CD4-positive, alpha-beta T cell (primary cell): Measurements from ENCODE around the gene MYL12B. TPM values are rescaled to one million over a fixed set of nuclear protein-coding genes. Genes with fewer than 3 reads are reported as not detected.

ENCODE experiments used
- ATAC-seq: fragments of 200-7000 bp; cut with Tn5 transposase; one replicate; pipeline ENCODE4 v1.10.0; 2022; ENCODE audit warnings: mild to moderate bottlenecking; ENCODE audit not compliant: poor library complexity
- CTCF ChIA-PET: fragments of 350-600 bp; sonication (Branson Sonifier 250); formaldehyde crosslinking; loops from one replicate; lab custom pipeline; 2021; ENCODE audit warnings: antibody characterized with exemption, inconsistent platforms; lab: Charles Lee
- POLR2A ChIA-PET: fragments of 350-600 bp; sonication (Branson Sonifier 250); formaldehyde crosslinking; loops from one replicate; lab custom pipeline; 2021; ENCODE audit warnings: antibody characterized with exemption, inconsistent platforms; lab: Charles Lee
- DNase-seq, 14 experiments: peaks; one replicate each; pipeline ENCODE4 v3.0.0-alpha.2; 2013 to 2020; ENCODE audit warnings: mixed read lengths in 2 of 14
- H3K27ac ChIP-seq, 2 donors: one replicate each; pipeline versions ENCODE4 v1.5.1 to v1.7.0; 2013; ENCODE audit warnings: low read length in 2 of 2, low read depth in 1 of 2, mild to moderate bottlenecking in 1 of 2
- H3K27me3 ChIP-seq, 2 experiments: 1 replicate in 1 of 2; 2 replicates in 1 of 2; pipeline versions ENCODE4 v1.6.1 to v1.7.0; 2013; ENCODE audit warnings: low read length in 2 of 2, control low read depth in 1 of 2, mild to moderate bottlenecking in 1 of 2, moderate library complexity in 1 of 2; ENCODE audit not compliant: insufficient read depth in 2 of 2, control insufficient read depth in 1 of 2
- H3K36me3 ChIP-seq: one replicate; pipeline ENCODE4 v1.6.1; 2013; ENCODE audit warnings: low read length, control low read depth; ENCODE audit not compliant: insufficient read depth
- H3K4me1 ChIP-seq: one replicate; pipeline ENCODE4 v1.6.1; 2013; ENCODE audit warnings: low read length, control low read depth; ENCODE audit not compliant: insufficient read depth
- H3K4me3 ChIP-seq: one replicate; pipeline ENCODE4 v1.5.1; 2013; ENCODE audit warnings: mild to moderate bottlenecking, low read length, moderate library complexity
- H3K9me3 ChIP-seq, 2 experiments: 1 replicate in 1 of 2; 2 replicates in 1 of 2; pipeline versions ENCODE4 v1.6.1 to v1.7.0; 2013; ENCODE audit warnings: low read length in 2 of 2, mild to moderate bottlenecking in 2 of 2, control low read depth in 1 of 2, moderate library complexity in 1 of 2; ENCODE audit not compliant: control insufficient read depth in 1 of 2, insufficient read depth in 1 of 2
- H3K27ac Mint-ChIP-seq: one replicate; pipeline ENCODE4 v1.8.0; 2020; ENCODE audit warnings: mixed read lengths
- H3K27me3 Mint-ChIP-seq: one replicate; pipeline ENCODE4 v1.8.0; 2021; ENCODE audit warnings: mixed read lengths
- H3K36me3 Mint-ChIP-seq: one replicate; pipeline ENCODE4 v1.8.0; 2021; ENCODE audit warnings: low read depth, mixed read lengths
- H3K4me1 Mint-ChIP-seq: one replicate; pipeline ENCODE4 v1.8.0; 2021; ENCODE audit warnings: low read depth, mixed read lengths
- H3K4me3 Mint-ChIP-seq: one replicate; pipeline ENCODE4 v1.8.0; 2020; ENCODE audit warnings: mild to moderate bottlenecking, mixed read lengths
- H3K9me3 Mint-ChIP-seq: one replicate; pipeline ENCODE4 v1.8.0; 2020; ENCODE audit warnings: mixed read lengths
- CTCF ChIP-seq: fragments of 200-600 bp; IDR thresholded peaks from one replicate; pipeline ENCODE4 v1.8.0; 2022; ENCODE audit warnings: antibody characterized with exemption, mild to moderate bottlenecking
- intact Hi-C, 2 experiments: fragments of 100-400 bp; cut with DNase I in 1 of 2; cut with micrococcal nuclease in 1 of 2; formaldehyde crosslinking; loops; one replicate each; pipeline versions ENCODE4 v1.15.1 to v1.9.0; 2023 to 2025; cut with DNase I, micrococcal nuclease
- total RNA-seq, 174 experiments: library from RNA in 2 of 174; stranded (reverse) in 2 of 174; gene quantifications; one replicate each; pipeline ENCODE4 v1.2.3 and lab custom pipeline; 2021 to 2026

Gene MYL12B
- total RNA-seq, 2 experiments from 2014 or later: 128 to 133 TPM

GRCh38 chr18:3245185-3245564 is 16.8 kb upstream of the MYL12B start:
- no peak for DNase-seq
- H3K4me1 ChIP-seq: peaks cover 32% of the 10 kb centered on the region
- H3K36me3 ChIP-seq: peaks cover 10% of the 10 kb centered on the region
- TF ChIP-seq CTCF: no peak
- CTCF ChIA-PET: interaction anchor here (0.9 to 2.8 kb wide), 15 partner anchors 11 to 421 kb away, joined by 3 to 24 read pairs (median 5); no protein-coding TSS in a partner anchor
- no peaks in the 10 kb centered on the region for H3K27me3 Mint-ChIP-seq
- H3K9me3 ChIP-seq: peaks cover 0 to 12% of the 10 kb centered on the region in 2 experiments
- peak overlapping the region; percentile 84 for H3K4me3 ChIP-seq
- H3K4me1 Mint-ChIP-seq: peaks cover 22% of the 10 kb centered on the region
- H3K9me3 Mint-ChIP-seq: no peaks in the 10 kb centered on the region
- H3K4me3 Mint-ChIP-seq: peak overlapping the region; percentile 75
- H3K27me3 ChIP-seq: no peaks in the 10 kb centered on the region
- H3K36me3 Mint-ChIP-seq: peaks cover 42% of the 10 kb centered on the region
- ATAC-seq: no peak
- POLR2A ChIA-PET: interaction anchor here (0.7 to 9.2 kb wide), 11 partner anchors 11 to 349 kb away, joined by 3 to 286 read pairs (median 4); partner anchors contain the start of genes MYL12B and TGIF1
- intact Hi-C loops: loop anchor here (2.0 to 10.0 kb wide), 4 partner anchors 183 to 670 kb away; partner anchors contain the start of genes METTL4 (in 1 of the 2) and NDC80 (in 1 of the 2)
- H3K27ac Mint-ChIP-seq: peak overlapping the region; percentile 100
- H3K27ac ChIP-seq: no peak overlapping the region

- Histone ChIP-seq H3K27ac (peak overlapping the region; percentile 84 to 92), H3K9me3 (peaks cover 0 to 12% of the 10 kb centered on the region in 2 experiments), H3K27me3 (no peaks in the 10 kb centered on the region), H3K36me3 (peaks cover 14% of the 10 kb centered on the region), H3K4me1 (peaks cover 32% of the 10 kb centered on the region), H3K4me3 (peak overlapping the region; percentile 84)
- Mint-ChIP-seq H3K9me3 (no peaks in the 10 kb centered on the region), H3K27ac (peak overlapping the region; percentile 100), H3K4me3 (peak overlapping the region; percentile 93), H3K36me3 (peaks cover 40% of the 10 kb centered on the region), H3K27me3 (no peaks in the 10 kb centered on the region), H3K4me1 (peaks cover 29% of the 10 kb centered on the region)
- TF ChIP-seq CTCF: peak; percentile 72
- ChIA-PET POLR2A (interaction anchor here (0.5 to 9.2 kb wide), 27 partner anchors 10 to 657 kb away, joined by 3 to 286 read pairs (median 4); partner anchors contain the start of genes LPIN2, MYL12B and TGIF1), CTCF (interaction anchor here (0.6 to 2.8 kb wide), 45 partner anchors 9 to 673 kb away, joined by 3 to 24 read pairs (median 4); partner anchors contain the start of gene LPIN2)
- intact Hi-C loops: loop anchor here (1.0 to 10.0 kb wide), 9 partner anchors 95 to 671 kb away; partner anchors contain the start of genes LPIN2 (in 1 of the 2), METTL4 (in 1 of the 2) and NDC80 (in 1 of the 2)
- ATAC-seq (peak; percentile 57), DNase-seq (peak; percentile 57 to 89 (median 70))
Observed at GRCh38 chr18:3245853-3246634, 15.9 kb upstream of the MYL12B start.

- Mint-ChIP-seq H3K9me3 (no peaks in the 10 kb centered on the region), H3K4me3 (peak overlapping the region; percentile 93), H3K27me3 (no peaks in the 10 kb centered on the region), H3K4me1 (peaks cover 34% of the 10 kb centered on the region), H3K36me3 (peaks cover 46% of the 10 kb centered on the region), H3K27ac (peak overlapping the region; percentile 100)
- ATAC-seq: no peak
- Histone ChIP-seq H3K36me3 (peaks cover 17% of the 10 kb centered on the region), H3K4me3 (peak overlapping the region; percentile 84), H3K9me3 (peaks cover 0 to 5% of the 10 kb centered on the region in 2 experiments), H3K4me1 (peaks cover 32% of the 10 kb centered on the region), H3K27me3 (no peaks in the 10 kb centered on the region), H3K27ac (peak overlapping the region; percentile 84 to 92)
- DNase-seq: peak in 1 of 14 experiments; percentile 17
- no peak for TF ChIP-seq CTCF
- CTCF ChIA-PET: interaction anchor here (0.6 to 3.2 kb wide), 44 partner anchors 9 to 673 kb away, joined by 3 to 24 read pairs (median 4); partner anchors contain the start of gene LPIN2
- POLR2A ChIA-PET: interaction anchor here (0.5 to 9.2 kb wide), 39 partner anchors 9 to 657 kb away, joined by 3 to 286 read pairs (median 5); partner anchors contain the start of genes LPIN2, MYL12B, SMCHD1 and TGIF1
- intact Hi-C loops: loop anchor here (1.0 to 10.0 kb wide), 9 partner anchors 15 to 672 kb away; partner anchors contain the start of genes LPIN2 (in 1 of the 2), METTL4 (in 1 of the 2), MYL12B (in 1 of the 2) and NDC80 (in 1 of the 2)
Observed at GRCh38 chr18:3246635-3247239, 15.2 kb upstream of the MYL12B start.
